Neuronal stem cell (in vitro differentiated cells): ENCODE results near the gene RBFOX2.
"Not testable (repeated sequence)": the region's sequence is repeated elsewhere in the genome, so short reads cannot be mapped to it uniquely, and the experiment has no call there.

ENCODE experiments used
- DNase-seq: peaks from one replicate; pipeline ENCODE4 v3.0.0-alpha.2; 2013; ENCODE audit warnings: low spot score
- H2AFZ ChIP-seq: one replicate; pipeline ENCODE4 v1.6.1; 2013; ENCODE audit warnings: mild to moderate bottlenecking, low read length, inconsistent platforms
- H2AK5ac ChIP-seq: 2 replicates; pipeline ENCODE4 v1.6.1; 2013; ENCODE audit warnings: low read depth, mild to moderate bottlenecking, inconsistent platforms, low read length, moderate library complexity, mixed read lengths
- H2BK120ac ChIP-seq: 2 replicates; pipeline ENCODE4 v1.6.1; 2013; ENCODE audit warnings: low read depth, mild to moderate bottlenecking, inconsistent platforms, low read length, moderate library complexity, mixed read lengths
- H2BK12ac ChIP-seq: one replicate; pipeline ENCODE4 v1.6.1; 2013; ENCODE audit warnings: low read length, inconsistent platforms
- H2BK15ac ChIP-seq: 2 replicates; pipeline ENCODE4 v1.6.1; 2013; ENCODE audit warnings: mild to moderate bottlenecking, low read length, inconsistent platforms, mixed read lengths
- H2BK5ac ChIP-seq: one replicate; pipeline ENCODE4 v1.6.1; 2013; ENCODE audit warnings: inconsistent platforms, mild to moderate bottlenecking, low read length, moderate library complexity
- H3K14ac ChIP-seq: one replicate; pipeline ENCODE4 v1.6.1; 2013; ENCODE audit warnings: low read length, inconsistent platforms
- H3K18ac ChIP-seq: 2 replicates; pipeline ENCODE4 v1.6.1; 2013; ENCODE audit warnings: low read length, inconsistent platforms
- H3K23ac ChIP-seq: 2 replicates; pipeline ENCODE4 v1.6.1; 2013; ENCODE audit warnings: low read depth, mild to moderate bottlenecking, mixed read lengths, low read length, inconsistent platforms; ENCODE audit not compliant: poor library complexity
- H3K27ac ChIP-seq: replicated peaks from 3 replicates; pipeline ENCODE4 v1.5.1; 2013; ENCODE audit warnings: low read length, inconsistent platforms
- H3K27me3 ChIP-seq, 3 experiments: 2 replicates each; pipeline ENCODE4 v1.6.1; 2013; ENCODE audit warnings: low read length in 3 of 3, mild to moderate bottlenecking in 2 of 3, inconsistent platforms in 1 of 3, low read depth in 1 of 3, mixed read lengths in 1 of 3, moderate library complexity in 1 of 3; ENCODE audit not compliant: control insufficient read depth in 3 of 3, insufficient read depth in 3 of 3
- H3K36me3 ChIP-seq, 2 donors: replicated peaks in 1 of 2; 2 replicates each; pipeline ENCODE4 v1.6.1; 2013; ENCODE audit warnings: low read length in 2 of 2; ENCODE audit not compliant: control insufficient read depth in 2 of 2, insufficient read depth in 2 of 2
- H3K4ac ChIP-seq: 2 replicates; pipeline ENCODE4 v1.6.1; 2013; ENCODE audit warnings: inconsistent platforms, mild to moderate bottlenecking, low read length, moderate library complexity
- H3K4me1 ChIP-seq, 2 donors: 1 replicate in 1 of 2; 2 replicates in 1 of 2; pipeline ENCODE4 v1.6.1; 2013; ENCODE audit warnings: low read length in 2 of 2, low read depth in 1 of 2; ENCODE audit not compliant: control insufficient read depth in 2 of 2, insufficient read depth in 1 of 2
- H3K4me2 ChIP-seq: one replicate; pipeline ENCODE4 v1.6.1; 2013; ENCODE audit warnings: mild to moderate bottlenecking, low read length, inconsistent platforms; ENCODE audit not compliant: insufficient read depth, poor library complexity, severe bottlenecking
- H3K4me3 ChIP-seq, 2 donors: 2 replicates each; pipeline ENCODE4 v1.5.1; 2013; ENCODE audit warnings: low read length in 2 of 2, mild to moderate bottlenecking in 2 of 2, inconsistent platforms in 1 of 2, moderate library complexity in 1 of 2
- H3K79me1 ChIP-seq: one replicate; pipeline ENCODE4 v1.6.1; 2013; ENCODE audit warnings: low read depth, mild to moderate bottlenecking, inconsistent platforms, low read length, moderate library complexity
- H3K9ac ChIP-seq: one replicate; pipeline ENCODE4 v1.6.1; 2013; ENCODE audit warnings: mild to moderate bottlenecking, low read depth, low read length, inconsistent platforms; ENCODE audit not compliant: poor library complexity
- H3K9me3 ChIP-seq, 2 donors: replicated peaks in 1 of 2; 2 replicates each; pipeline versions ENCODE3 to v1.6.1; 2013; ENCODE audit warnings: low read length in 2 of 2, mild to moderate bottlenecking in 2 of 2, inconsistent platforms in 1 of 2, low read depth in 1 of 2, mixed read lengths in 1 of 2, moderate library complexity in 1 of 2; ENCODE audit not compliant: control insufficient read depth in 2 of 2, insufficient read depth in 1 of 2
- H4K8ac ChIP-seq: one replicate; pipeline ENCODE4 v1.6.1; 2013; ENCODE audit warnings: low read depth, mild to moderate bottlenecking, inconsistent platforms, low read length, moderate library complexity
- H4K91ac ChIP-seq: one replicate; pipeline ENCODE4 v1.6.1; 2013; ENCODE audit warnings: low read length, low read depth, mild to moderate bottlenecking, inconsistent platforms; ENCODE audit not compliant: poor library complexity
- WGBS, 2 donors: extraction: QIAGEN DNeasy Blood & Tissue Kit; methylation state at CpG; one replicate each; pipeline ENCODE4 v1.1.7; 2013; ENCODE audit warnings: missing lambda C conversion rate in 2 of 2, mixed read lengths in 1 of 2; ENCODE audit not compliant: insufficient read length in 2 of 2, insufficient replicate concordance in 1 of 2; ENCODE audit errors: extremely low coverage in 2 of 2; 5-methylcytosine and 5-hydroxymethylcytosine counted together

Gene RBFOX2

GRCh38 chr22:35993727-35994126 is 34.9 kb downstream of the RBFOX2 start:
- H3K14ac ChIP-seq, H3K9ac ChIP-seq, H4K91ac ChIP-seq, H3K27ac ChIP-seq, H2BK5ac ChIP-seq, H2AFZ ChIP-seq, DNase-seq, H2BK15ac ChIP-seq, H3K4ac ChIP-seq, H3K4me2 ChIP-seq, H3K79me1 ChIP-seq, H3K4me1 ChIP-seq, H3K27me3 ChIP-seq, H3K9me3 ChIP-seq, H3K18ac ChIP-seq, H4K8ac ChIP-seq, H2BK12ac ChIP-seq, H3K23ac ChIP-seq, H3K4me3 ChIP-seq, H2BK120ac ChIP-seq, H2AK5ac ChIP-seq: not testable (repeated sequence)
- WGBS, 2 donors = no CpG with 5 or more reads among the region's 5 CpGs
- peaks cover 0 to 39% of the 10 kb centered on the region in 2 donors for H3K36me3 ChIP-seq

- Histone ChIP-seq H3K79me1 (peaks cover 2% of the 10 kb centered on the region), H3K4me1 (no peaks in the 10 kb centered on the region), H3K23ac (no peak overlapping the region), H2BK5ac (no peak overlapping the region), H2BK15ac (no peak overlapping the region), H2BK12ac (no peak overlapping the region), H4K8ac (no peak overlapping the region), H2AFZ (no peak overlapping the region), H3K36me3 (peaks cover 0 to 39% of the 10 kb centered on the region in 2 donors), H4K91ac (no peak overlapping the region), H2AK5ac (no peak overlapping the region), H3K27me3 (no peaks in the 10 kb centered on the region), H3K14ac (no peak overlapping the region), H3K9ac (no peak overlapping the region), H3K27ac (no peak overlapping the region), H3K4me2 (no peak overlapping the region), H3K18ac (no peak overlapping the region), H2BK120ac (no peak overlapping the region), H3K9me3 (no peaks in the 10 kb centered on the region), H3K4me3 (no peak overlapping the region), H3K4ac (no peak overlapping the region)
- no CpG with 5 or more reads among the region's 3 CpGs for WGBS, 2 donors
- DNase-seq = no peak
Measured at GRCh38 chr22:35993048-35993714, 35.4 kb downstream of the RBFOX2 start.

DNA sequence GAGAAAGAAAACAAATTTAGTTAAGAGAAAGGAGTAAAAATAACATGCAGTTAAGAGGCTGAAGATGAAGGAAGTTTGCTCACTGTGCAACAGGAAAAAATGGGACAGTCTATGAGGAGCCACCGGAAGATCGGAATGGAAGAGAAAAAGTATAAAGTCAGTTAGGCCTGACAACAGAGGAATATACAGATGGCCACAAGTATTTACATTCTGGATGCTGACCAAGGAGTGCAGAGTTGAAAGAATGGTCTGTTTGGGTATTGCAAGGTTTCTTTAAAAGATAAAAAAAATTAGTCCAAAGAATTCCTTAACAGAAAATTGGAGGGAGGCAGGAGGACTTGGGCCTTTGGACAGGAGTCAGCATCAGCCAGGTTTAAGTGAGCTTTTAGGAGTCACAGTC is 37.5 kb downstream of the RBFOX2 start:
- Histone ChIP-seq H3K4me3 (no peak overlapping the region), H3K4me1 (peaks cover 0 to 12% of the 10 kb centered on the region in 2 donors), H2BK5ac (no peak overlapping the region), H2BK12ac (no peak overlapping the region), H4K8ac (no peak overlapping the region), H3K27me3 (no peaks in the 10 kb centered on the region), H3K27ac (no peak overlapping the region), H3K4me2 (no peak overlapping the region), H3K18ac (no peak overlapping the region), H3K9me3 (no peaks in the 10 kb centered on the region), H2AFZ (no peak overlapping the region), H3K79me1 (peaks cover 2% of the 10 kb centered on the region), H3K36me3 (peaks cover 0 to 39% of the 10 kb centered on the region in 2 donors), H3K9ac (no peak overlapping the region), H3K14ac (no peak overlapping the region), H2BK15ac (no peak overlapping the region), H2AK5ac (no peak overlapping the region), H2BK120ac (no peak overlapping the region), H3K23ac (no peak overlapping the region), H4K91ac (no peak overlapping the region), H3K4ac (no peak overlapping the region)
- WGBS, 2 donors = no CpG with 5 or more reads among the region's 2 CpGs
- DNase-seq = no peak

DNA sequence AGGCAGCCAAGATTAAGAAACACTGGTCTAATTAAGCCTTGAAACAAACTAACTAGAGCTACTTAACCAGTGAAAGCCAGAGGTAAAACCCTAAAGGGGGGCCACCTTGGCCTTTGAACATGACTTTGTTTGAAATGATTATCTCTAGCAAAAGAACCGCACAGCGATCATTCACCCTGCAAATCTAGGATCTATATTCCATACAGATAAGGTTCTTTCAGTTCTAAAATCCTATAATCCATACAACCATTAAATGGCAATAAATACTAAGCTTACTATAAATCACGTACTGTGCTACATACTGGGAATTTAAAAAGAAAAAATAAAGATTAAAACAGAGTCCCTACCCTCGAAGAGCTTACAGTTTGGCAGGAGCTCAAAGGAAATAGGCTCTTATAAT is 40.6 kb downstream of the RBFOX2 start:
- Histone ChIP-seq H3K4me2 (no peak overlapping the region), H2BK15ac (no peak overlapping the region), H2AFZ (no peak overlapping the region), H2AK5ac (no peak overlapping the region), H3K79me1 (peaks cover 2% of the 10 kb centered on the region), H3K9ac (no peak overlapping the region), H3K14ac (no peak overlapping the region), H2BK5ac (no peak overlapping the region), H3K27ac (no peak overlapping the region), H3K18ac (no peak overlapping the region), H3K4me3 (no peak overlapping the region), H2BK12ac (no peak overlapping the region), H3K27me3 (no peaks in the 10 kb centered on the region), H3K4ac (no peak overlapping the region), H3K23ac (no peak overlapping the region), H3K4me1 (peaks cover 0 to 16% of the 10 kb centered on the region in 2 donors), H4K91ac (no peak overlapping the region), H3K9me3 (no peaks in the 10 kb centered on the region), H2BK120ac (no peak overlapping the region), H4K8ac (no peak overlapping the region), H3K36me3 (peaks cover 0 to 22% of the 10 kb centered on the region in 2 donors)
- DNase-seq = no peak
- WGBS, 2 donors = no CpG with 5 or more reads among the region's 4 CpGs
